HG02759 (cell line): ENCODE measurements around the gene ADAMTS7.
"Not testable (repeated sequence)": the region's sequence is repeated elsewhere in the genome, so short reads cannot be mapped to it uniquely, and the experiment has no call there.

Source experiments
- ATAC-seq: cut with Tn5 transposase; IDR thresholded peaks from one replicate; pipeline ENCODE4 v1.9.1; 2021; ENCODE audit warnings: mild to moderate bottlenecking, moderate library complexity; ENCODE audit not compliant: unreplicated experiment

The ADAMTS7 gene

GRCh38 chr15:78753751-78754535 lies 57.3 kb downstream of the ADAMTS7 start:
- not testable (repeated sequence) for ATAC-seq

- ATAC-seq: not testable (repeated sequence)
Measured at GRCh38 chr15:78753359-78753659, 58.0 kb downstream of the ADAMTS7 start.

GRCh38 chr15:78752492-78753358 lies 58.5 kb downstream of the ADAMTS7 start:
- ATAC-seq: no peak

GRCh38 chr15:78751602-78751979 lies 59.7 kb downstream of the ADAMTS7 start:
- ATAC-seq: no peak

- peak; percentile 93 for ATAC-seq
Measured at GRCh38 chr15:78750974-78751601, 60.2 kb downstream of the ADAMTS7 start.

GRCh38 chr15:78750566-78750965 lies 60.7 kb downstream of the ADAMTS7 start:
- ATAC-seq: no peak

- no peak for ATAC-seq
Measured at GRCh38 chr15:78749831-78750230, 61.4 kb downstream of the ADAMTS7 start.

- ATAC-seq: not testable (repeated sequence)
Measured at GRCh38 chr15:78747877-78748276, 63.4 kb downstream of the ADAMTS7 start.

- not testable (repeated sequence) for ATAC-seq
Measured at GRCh38 chr15:78741674-78742073, 69.6 kb downstream of the ADAMTS7 start.

GRCh38 chr15:78740904-78741274 lies 70.4 kb downstream of the ADAMTS7 start:
- no peak for ATAC-seq

- peak; percentile 67 for ATAC-seq
Measured at GRCh38 chr15:78739996-78740903, 71.0 kb downstream of the ADAMTS7 start.

- ATAC-seq: no peak
Measured at GRCh38 chr15:78739206-78739605, 72.1 kb downstream of the ADAMTS7 start.

GRCh38 chr15:78737931-78738558 lies 73.2 kb downstream of the ADAMTS7 start:
- ATAC-seq: peak; percentile 45

GRCh38 chr15:78737187-78737820 lies 74.0 kb downstream of the ADAMTS7 start:
- no peak for ATAC-seq

GRCh38 chr15:78736286-78736685 lies 75.0 kb downstream of the ADAMTS7 start:
- not testable (repeated sequence) for ATAC-seq

GRCh38 chr15:78734451-78735064 lies 76.7 kb downstream of the ADAMTS7 start:
- ATAC-seq: no peak

GRCh38 chr15:78732634-78733033 lies 78.6 kb downstream of the ADAMTS7 start:
- ATAC-seq: no peak

GRCh38 chr15:78730955-78731354 lies 80.3 kb downstream of the ADAMTS7 start:
- no peak for ATAC-seq

- ATAC-seq: not testable (repeated sequence)
Measured at GRCh38 chr15:78728427-78728826, 82.8 kb downstream of the ADAMTS7 start.
